Measurements from ENCODE around the gene GTPBP6. TPM values are rescaled to one million over a fixed set of nuclear protein-coding genes. Genes with fewer than 3 reads are reported as not detected.

GTPBP6 gene
- total RNA-seq, 1 experiment from 2014 or later: 37.4 TPM

DNA sequence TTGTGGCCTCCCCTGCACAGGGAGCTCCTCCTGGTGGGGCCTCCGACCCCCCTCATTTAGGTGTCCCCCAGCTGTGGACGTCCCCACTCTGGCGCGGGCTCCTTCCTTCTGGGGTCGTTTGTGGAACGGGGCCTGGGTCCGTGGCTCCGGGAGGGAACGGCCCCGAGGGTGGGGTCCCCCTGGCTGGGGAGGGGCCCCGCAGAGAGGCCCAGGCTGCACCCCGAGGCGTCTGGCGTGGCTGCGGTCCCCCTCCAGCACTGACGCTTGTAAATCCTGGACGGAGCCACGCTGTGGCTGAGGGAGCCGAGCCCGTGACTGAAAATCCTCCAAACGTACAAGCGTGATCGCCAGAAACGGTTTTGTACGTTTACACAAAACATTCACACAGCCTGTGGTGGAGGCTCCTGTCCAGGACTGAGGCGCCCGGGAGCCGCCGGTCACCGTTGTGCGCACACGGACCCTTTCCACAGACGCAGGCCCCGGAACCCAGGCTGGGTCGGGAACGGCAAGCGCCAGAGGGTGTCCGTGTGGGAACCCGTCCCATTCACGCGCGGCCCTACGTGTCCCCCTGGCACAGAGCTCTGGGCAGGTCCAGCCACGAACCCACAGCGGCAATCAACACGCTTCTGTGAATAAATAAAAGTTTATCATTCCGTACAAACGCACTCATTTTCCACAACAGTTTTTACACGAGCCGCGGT is 15.2 kb upstream of the GTPBP6 start:
- no peaks in the 10 kb centered on the region for H3K27me3 ChIP-seq (ENCODE audit: control insufficient read depth, insufficient read depth, low read length)
- BruUV-seq (replicated peaks): no TSS peak
- no peak overlapping the region for H3K4me3 ChIP-seq (ENCODE audit: low read depth in 2 of 2, low read length in 2 of 2)
- CTCF ChIA-PET: no interaction called here
- H3K36me3 ChIP-seq (ENCODE audit: control insufficient read depth, insufficient read depth, low read length): no peaks in the 10 kb centered on the region
- TF ChIP-seq SIN3A (IDR thresholded peaks at IDR 0.05; ENCODE audit: borderline replicate concordance, insufficient read depth, low read depth, low read length): no peak
- no peak for TF ChIP-seq TCF7L2 (IDR thresholded peaks at IDR 0.05; ENCODE audit: low read depth, low read length)
- intact Hi-C loops (cut with micrococcal nuclease; ENCODE audit: unreplicated experiment): no loop called here
- H3K27ac ChIP-seq (ENCODE audit: low read length): no peak overlapping the region
- no peaks in the 10 kb centered on the region for H3K4me1 ChIP-seq (ENCODE audit: control insufficient read depth, insufficient read depth, low read length)
- POLR2A ChIA-PET: no interaction called here
- no peaks in the 10 kb centered on the region for H3K9me3 ChIP-seq (ENCODE audit: control insufficient read depth, insufficient read depth, low read depth, low read length)
- in situ Hi-C loops (cut with HindIII; ENCODE audit: low pct_unique_long_range_greater_than_20kb, low sequenced_read_pairs): no loop called here
- DNase-seq (ENCODE audit: low read depth, low spot score) (no peak), ATAC-seq (no peak)

DNA sequence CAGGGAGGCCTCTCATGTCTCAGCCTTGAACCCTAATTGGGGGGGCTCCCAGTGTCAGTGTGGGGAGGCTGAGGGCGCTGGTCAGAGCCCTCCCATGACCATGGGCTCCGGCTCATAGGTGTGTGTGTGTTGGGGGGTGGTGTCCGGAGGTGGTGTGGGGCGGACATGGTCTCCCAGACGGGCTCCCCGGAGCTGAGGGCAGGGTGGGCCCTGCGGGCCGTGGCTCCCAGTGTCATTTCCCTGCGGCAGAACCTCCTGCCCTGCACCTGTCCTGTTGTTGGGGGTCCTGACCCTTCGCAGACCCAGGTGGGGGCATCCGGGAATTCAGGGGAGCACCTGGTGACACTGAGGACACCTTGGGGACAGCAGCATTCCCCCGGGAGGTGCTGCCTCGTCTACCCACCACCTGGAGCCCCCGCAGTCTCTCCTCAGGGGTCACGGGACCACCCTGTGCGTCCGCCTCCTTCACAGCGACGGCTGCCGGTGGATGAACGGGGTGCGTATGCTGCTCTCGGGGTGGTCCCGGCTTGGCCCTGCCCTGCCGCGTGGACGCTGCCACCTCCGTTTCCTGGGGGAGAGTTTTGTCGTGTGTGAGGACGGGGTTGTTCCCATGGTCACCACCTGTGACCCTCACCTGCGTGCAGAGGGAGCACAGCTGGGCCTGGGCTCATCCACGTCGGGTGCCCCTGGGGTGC is 14.5 kb upstream of the GTPBP6 start:
- ATAC-seq (no peak), DNase-seq (ENCODE audit: low read depth, low spot score) (no peak)
- TF ChIP-seq REST (IDR thresholded peaks at IDR 0.05; ENCODE audit: insufficient read depth in 1 of 2, low read depth in 2 of 2, low read length in 1 of 2) (no peak), CTCF (IDR thresholded peaks at IDR 0.05) (no peak), TCF7L2 (IDR thresholded peaks at IDR 0.05; ENCODE audit: low read depth, low read length) (no peak), SIN3A (IDR thresholded peaks at IDR 0.05; ENCODE audit: borderline replicate concordance, insufficient read depth, low read depth, low read length) (no peak), POLR2AphosphoS5 (IDR thresholded peaks at IDR 0.05; ENCODE audit: low read depth, low read length) (no peak)
- Histone ChIP-seq H3K4me1 (ENCODE audit: control insufficient read depth, insufficient read depth, low read length) (no peaks in the 10 kb centered on the region), H3K36me3 (ENCODE audit: control insufficient read depth, insufficient read depth, low read length) (no peaks in the 10 kb centered on the region), H3K4me3 (ENCODE audit: low read depth in 2 of 2, low read length in 2 of 2) (no peak overlapping the region), H3K27ac (ENCODE audit: low read length) (no peak overlapping the region), H3K9me3 (ENCODE audit: control insufficient read depth, insufficient read depth, low read depth, low read length) (no peaks in the 10 kb centered on the region), H3K27me3 (ENCODE audit: control insufficient read depth, insufficient read depth, low read length) (no peaks in the 10 kb centered on the region)
- intact Hi-C loops (cut with micrococcal nuclease; ENCODE audit: unreplicated experiment): no loop called here
- no TSS peak for BruUV-seq (replicated peaks)
- ChIA-PET POLR2A (no interaction called here), CTCF (no interaction called here)
- in situ Hi-C loops (cut with HindIII; ENCODE audit: low pct_unique_long_range_greater_than_20kb, low sequenced_read_pairs): no loop called here

DNA sequence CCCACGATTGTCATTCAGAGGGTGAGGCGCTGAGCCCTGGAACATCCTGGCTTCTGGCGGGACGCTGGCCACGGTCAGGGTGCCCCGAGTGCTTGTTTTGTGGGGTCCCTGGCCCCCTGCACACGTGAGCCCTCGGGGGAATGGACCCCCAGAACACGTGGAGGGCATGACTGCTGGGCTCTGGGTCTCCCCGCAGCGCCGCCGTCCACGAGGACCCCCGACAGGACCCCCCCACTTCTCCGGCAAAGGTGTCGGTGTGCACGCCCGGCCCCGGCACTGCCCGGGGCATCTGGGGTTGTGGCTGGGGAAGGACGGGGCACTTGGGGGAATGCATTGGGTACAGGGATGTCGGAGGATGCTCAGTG is 13.9 kb upstream of the GTPBP6 start:
- Histone ChIP-seq H3K9me3 (ENCODE audit: control insufficient read depth, insufficient read depth, low read depth, low read length) (no peaks in the 10 kb centered on the region), H3K36me3 (ENCODE audit: control insufficient read depth, insufficient read depth, low read length) (no peaks in the 10 kb centered on the region), H3K4me3 (ENCODE audit: low read depth in 2 of 2, low read length in 2 of 2) (no peak overlapping the region), H3K27me3 (ENCODE audit: control insufficient read depth, insufficient read depth, low read length) (no peaks in the 10 kb centered on the region), H3K27ac (ENCODE audit: low read length) (no peak overlapping the region), H3K4me1 (ENCODE audit: control insufficient read depth, insufficient read depth, low read length) (no peaks in the 10 kb centered on the region)
- no TSS peak for BruUV-seq (replicated peaks)
- no peak for DNase-seq (ENCODE audit: low read depth, low spot score)
- intact Hi-C loops (cut with micrococcal nuclease; ENCODE audit: unreplicated experiment): no loop called here
- no peak for ATAC-seq
- TF ChIP-seq TCF7L2 (IDR thresholded peaks at IDR 0.05; ENCODE audit: low read depth, low read length) (no peak), CTCF (IDR thresholded peaks at IDR 0.05) (no peak), POLR2AphosphoS5 (IDR thresholded peaks at IDR 0.05; ENCODE audit: low read depth, low read length) (no peak), REST (IDR thresholded peaks at IDR 0.05; ENCODE audit: insufficient read depth in 1 of 2, low read depth in 2 of 2, low read length in 1 of 2) (no peak), SIN3A (IDR thresholded peaks at IDR 0.05; ENCODE audit: borderline replicate concordance, insufficient read depth, low read depth, low read length) (no peak)
- in situ Hi-C loops (cut with HindIII; ENCODE audit: low pct_unique_long_range_greater_than_20kb, low sequenced_read_pairs): no loop called here
- POLR2A ChIA-PET: no interaction called here
- CTCF ChIA-PET: no interaction called here

Measured in Panc1 (cell line).